DND-41 (cell line): ENCODE measurements around the gene CNTRL.

Experiments
- ATAC-seq: fragments of 200-7000 bp; cut with Tn5 transposase; 3 replicates; pipeline ENCODE4 v1.9.1; 2021; ENCODE audit warnings: low read depth; ENCODE audit not compliant: insufficient read depth
- DNase-seq: peaks from one replicate; pipeline ENCODE4 v3.0.0-alpha.2; 2020
- H2AFZ ChIP-seq: 2 replicates; pipeline ENCODE4 v1.6.0; 2012; ENCODE audit warnings: low read depth, low read length
- H3K27ac ChIP-seq: 2 replicates; pipeline ENCODE4 v1.5.1; 2012; ENCODE audit warnings: low read length, inconsistent platforms
- H3K27me3 ChIP-seq: fragments of 200-600 bp; sonication (generic); 2 replicates; pipeline ENCODE4 v1.6.0; 2012; ENCODE audit warnings: low read length, mild to moderate bottlenecking, inconsistent platforms; ENCODE audit not compliant: insufficient read depth, poor library complexity
- H3K36me3 ChIP-seq: 2 replicates; pipeline ENCODE4 v1.5.1; 2012; ENCODE audit warnings: low read length, inconsistent platforms; ENCODE audit not compliant: insufficient read depth
- H3K4me1 ChIP-seq: 2 replicates; pipeline ENCODE4 v1.5.1; 2012; ENCODE audit warnings: mild to moderate bottlenecking, low read length; ENCODE audit not compliant: insufficient read depth
- H3K4me2 ChIP-seq: 2 replicates; pipeline ENCODE4 v1.6.0; 2012; ENCODE audit warnings: mild to moderate bottlenecking, moderate library complexity, low read length, inconsistent platforms; ENCODE audit not compliant: insufficient read depth
- H3K4me3 ChIP-seq, 2 experiments: fragments of 200-600 bp in 1 of 2; shearing (Covaris generic) in 1 of 2; 2 replicates each; pipeline ENCODE4 v1.5.1; 2012 to 2016; ENCODE audit warnings: inconsistent platforms in 2 of 2, low read length in 2 of 2, mild to moderate bottlenecking in 2 of 2, low read depth in 1 of 2, moderate library complexity in 1 of 2
- H3K79me2 ChIP-seq: 2 replicates; pipeline ENCODE4 v1.6.0; 2012; ENCODE audit warnings: low read length, inconsistent platforms; ENCODE audit not compliant: insufficient read depth
- H3K9ac ChIP-seq: 2 replicates; pipeline ENCODE4 v1.6.0; 2012; ENCODE audit warnings: low read depth, mild to moderate bottlenecking, inconsistent platforms, low read length, moderate library complexity
- H3K9me3 ChIP-seq: 2 replicates; pipeline ENCODE4 v1.5.1; 2012; ENCODE audit warnings: low read length, moderate library complexity, mild to moderate bottlenecking, inconsistent platforms; ENCODE audit not compliant: insufficient read depth, severe bottlenecking
- H4K20me1 ChIP-seq: 2 replicates; pipeline ENCODE4 v1.6.0; 2012; ENCODE audit warnings: low read length; ENCODE audit not compliant: insufficient read depth
- CTCF ChIP-seq: IDR thresholded peaks from 2 replicates; pipeline ENCODE4 v1.5.1; 2012; ENCODE audit warnings: borderline replicate concordance, low read length, moderate library complexity, mild to moderate bottlenecking; ENCODE audit not compliant: poor library complexity, severe bottlenecking; ENCODE audit errors: extremely low read depth
- EZH2 ChIP-seq: IDR thresholded peaks from 3 replicates; pipeline ENCODE4 v1.6.1; 2012; ENCODE audit warnings: borderline replicate concordance, low read depth, mild to moderate bottlenecking, moderate library complexity, low read length, inconsistent platforms; ENCODE audit not compliant: severe bottlenecking

Gene CNTRL

DNA sequence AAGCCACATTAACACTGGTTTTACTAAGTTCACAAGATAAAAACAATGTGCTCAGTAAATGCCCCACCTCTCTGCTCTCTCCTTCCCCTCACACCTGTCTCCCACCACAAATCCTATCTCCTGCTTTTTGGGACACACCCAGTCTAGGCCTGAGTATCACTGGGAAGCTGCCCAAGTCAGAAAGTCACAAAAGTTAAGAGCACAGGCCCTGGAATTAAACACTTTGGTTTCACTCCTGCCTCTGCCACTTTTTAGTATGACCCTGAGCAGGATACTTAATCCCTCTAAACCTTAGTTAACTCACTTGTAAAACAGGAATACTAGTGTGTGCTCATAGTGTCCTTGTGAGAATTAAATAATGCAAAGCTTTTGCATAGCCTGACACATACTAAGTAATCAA, 36.0 kb upstream of the CNTRL start:
- ATAC-seq (no peak), DNase-seq (no peak)
- Histone ChIP-seq H3K4me1 (no peaks in the 10 kb centered on the region), H3K36me3 (no peaks in the 10 kb centered on the region), H2AFZ (no peak overlapping the region), H3K27ac (no peak overlapping the region), H3K27me3 (no peaks in the 10 kb centered on the region), H3K4me2 (no peak overlapping the region), H3K9ac (no peak overlapping the region), H3K4me3 (no peak overlapping the region), H4K20me1 (no peaks in the 10 kb centered on the region), H3K79me2 (no peaks in the 10 kb centered on the region), H3K9me3 (no peaks in the 10 kb centered on the region)
- TF ChIP-seq CTCF (no peak), EZH2 (no peak)

DNA sequence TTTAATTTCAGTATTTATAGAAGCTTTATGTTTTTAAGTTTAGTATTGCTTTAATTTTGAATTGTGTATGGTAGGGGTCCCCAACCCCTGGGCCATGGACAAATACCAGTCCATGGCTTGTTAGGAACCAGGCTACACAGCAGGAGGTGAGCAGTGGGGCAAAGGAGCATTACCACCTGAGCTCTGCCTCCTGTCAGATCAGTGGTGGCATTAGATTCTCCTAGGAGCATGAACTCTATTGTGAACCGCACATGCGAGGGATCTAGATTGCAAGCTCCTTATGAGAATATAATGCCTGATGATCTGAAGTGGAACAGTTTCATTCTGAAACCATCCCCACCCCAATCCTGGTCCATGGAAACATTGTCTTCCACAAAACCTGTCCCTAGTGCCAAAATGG, 26.6 kb upstream of the CNTRL start:
- H3K4me3 ChIP-seq, result no peak overlapping the region
- H3K79me2 ChIP-seq, result no peaks in the 10 kb centered on the region
- H3K27me3 ChIP-seq, result no peaks in the 10 kb centered on the region
- no peak overlapping the region for H3K4me2 ChIP-seq
- H3K9ac ChIP-seq, result no peak overlapping the region
- no peak overlapping the region for H2AFZ ChIP-seq
- DNase-seq (no peak), ATAC-seq (no peak)
- no peaks in the 10 kb centered on the region for H3K4me1 ChIP-seq
- no peaks in the 10 kb centered on the region for H3K36me3 ChIP-seq
- no peak for TF ChIP-seq EZH2
- no peak for TF ChIP-seq CTCF
- H3K27ac ChIP-seq, result no peak overlapping the region
- no peaks in the 10 kb centered on the region for H4K20me1 ChIP-seq
- no peaks in the 10 kb centered on the region for H3K9me3 ChIP-seq

GRCh38 chr9:121048618-121049017, 26.1 kb upstream of the CNTRL start:
- H3K4me3 ChIP-seq, result no peak overlapping the region
- no peaks in the 10 kb centered on the region for H3K79me2 ChIP-seq
- no peaks in the 10 kb centered on the region for H4K20me1 ChIP-seq
- H3K4me2 ChIP-seq, result no peak overlapping the region
- no peak overlapping the region for H3K9ac ChIP-seq
- H3K27ac ChIP-seq, result no peak overlapping the region
- no peak overlapping the region for H2AFZ ChIP-seq
- H3K36me3 ChIP-seq, result no peaks in the 10 kb centered on the region
- no peaks in the 10 kb centered on the region for H3K27me3 ChIP-seq
- DNase-seq (no peak), ATAC-seq (no peak)
- TF ChIP-seq CTCF (no peak), EZH2 (no peak)
- H3K9me3 ChIP-seq, result no peaks in the 10 kb centered on the region
- no peaks in the 10 kb centered on the region for H3K4me1 ChIP-seq
